Measurements from ENCODE around the gene NINJ2.
"Not testable (repeated sequence)": the region's sequence is repeated elsewhere in the genome, so short reads cannot be mapped to it uniquely, and the experiment has no call there.

DNA sequence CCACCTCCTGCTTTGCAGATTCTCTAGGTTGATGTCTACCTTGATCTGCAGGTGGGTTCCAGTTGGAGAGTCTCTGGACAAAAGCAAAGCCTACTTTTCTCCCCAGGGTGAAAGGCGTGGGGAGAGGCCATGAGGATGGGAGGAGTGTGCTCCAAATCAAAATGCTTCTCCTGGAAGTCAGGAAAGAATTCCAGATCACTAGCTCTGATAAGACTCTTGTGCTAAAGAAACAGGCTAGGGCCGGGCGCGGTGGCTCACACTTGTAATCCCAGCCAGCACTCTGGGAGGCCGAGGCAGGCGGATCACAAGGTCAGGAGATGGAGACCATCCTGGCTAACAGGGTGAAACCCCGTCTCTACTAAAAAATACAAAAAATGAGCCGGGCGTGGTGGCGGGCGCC, 21.9 kb downstream of the NINJ2 start:
- TF ChIP-seq, protein P1, sequence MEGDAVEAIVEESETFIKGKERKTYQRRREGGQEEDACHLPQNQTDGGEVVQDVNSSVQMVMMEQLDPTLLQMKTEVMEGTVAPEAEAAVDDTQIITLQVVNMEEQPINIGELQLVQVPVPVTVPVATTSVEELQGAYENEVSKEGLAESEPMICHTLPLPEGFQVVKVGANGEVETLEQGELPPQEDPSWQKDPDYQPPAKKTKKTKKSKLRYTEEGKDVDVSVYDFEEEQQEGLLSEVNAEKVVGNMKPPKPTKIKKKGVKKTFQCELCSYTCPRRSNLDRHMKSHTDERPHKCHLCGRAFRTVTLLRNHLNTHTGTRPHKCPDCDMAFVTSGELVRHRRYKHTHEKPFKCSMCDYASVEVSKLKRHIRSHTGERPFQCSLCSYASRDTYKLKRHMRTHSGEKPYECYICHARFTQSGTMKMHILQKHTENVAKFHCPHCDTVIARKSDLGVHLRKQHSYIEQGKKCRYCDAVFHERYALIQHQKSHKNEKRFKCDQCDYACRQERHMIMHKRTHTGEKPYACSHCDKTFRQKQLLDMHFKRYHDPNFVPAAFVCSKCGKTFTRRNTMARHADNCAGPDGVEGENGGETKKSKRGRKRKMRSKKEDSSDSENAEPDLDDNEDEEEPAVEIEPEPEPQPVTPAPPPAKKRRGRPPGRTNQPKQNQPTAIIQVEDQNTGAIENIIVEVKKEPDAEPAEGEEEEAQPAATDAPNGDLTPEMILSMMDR (IDR thresholded peaks at IDR 0.05), result not testable (repeated sequence)
- TF ChIP-seq POLR2A (IDR thresholded peaks at IDR 0.05), result not testable (repeated sequence)

Data from ovary (tissue), 3 donors.